Heart left ventricle (tissue), 16 donors: ENCODE data around the gene UMODL1. TPM values are rescaled to one million over a fixed set of nuclear protein-coding genes. Genes with fewer than 3 reads are reported as not detected.

Experiments used
- ATAC-seq, 4 donors: fragments of 200-7000 bp; cut with Tn5 transposase; one replicate each; pipeline ENCODE4 v1.9.1; 2020 to 2022; ENCODE audit warnings: moderate library complexity in 4 of 4, mild to moderate bottlenecking in 3 of 4, moderate number of reproducible peaks in 1 of 4
- DNase-seq, 5 donors: peaks; one replicate each; pipeline ENCODE4 v3.0.0-alpha.2; 2020
- H3K27ac ChIP-seq, 12 donors: fragments of 200-600 bp; sonication (generic) in 4 of 12; one replicate each; pipeline versions ENCODE4 v1.5.0 to v1.8.0; 2016 to 2022; ENCODE audit warnings: mild to moderate bottlenecking in 2 of 12
- H3K27me3 ChIP-seq, 9 donors: fragments of 200-600 bp; sonication (generic) in 2 of 9; one replicate each; pipeline versions ENCODE4 v1.5.1 to v1.8.0; 2016 to 2022; ENCODE audit warnings: mild to moderate bottlenecking in 3 of 9
- H3K36me3 ChIP-seq, 9 donors: fragments of 200-600 bp; sonication (generic) in 2 of 9; one replicate each; pipeline versions ENCODE4 v1.5.0 to v1.8.0; 2018 to 2022; ENCODE audit warnings: mild to moderate bottlenecking in 2 of 9
- H3K4me1 ChIP-seq, 12 donors: fragments of 200-600 bp; sonication (generic) in 4 of 12; one replicate each; pipeline versions ENCODE4 v1.5.0 to v1.8.0; 2016 to 2022; ENCODE audit warnings: mild to moderate bottlenecking in 3 of 12
- H3K4me3 ChIP-seq, 12 donors: fragments of 200-600 bp; sonication (generic) in 4 of 12; one replicate each; pipeline versions ENCODE4 v1.5.0 to v1.8.0; 2017 to 2022; ENCODE audit warnings: mild to moderate bottlenecking in 9 of 12, moderate library complexity in 4 of 12
- H3K9me3 ChIP-seq, 12 donors: fragments of 200-600 bp; sonication (generic) in 4 of 12; one replicate each; pipeline versions ENCODE4 v1.5.0 to v1.8.0; 2016 to 2022; ENCODE audit warnings: mild to moderate bottlenecking in 1 of 12
- CTCF ChIP-seq, 12 donors: fragments of 200-600 bp; sonication (generic) in 4 of 12; IDR thresholded peaks; one replicate each; pipeline versions ENCODE4 v1.5.0 to v1.8.0; 2018 to 2022; ENCODE audit warnings: antibody characterized with exemption in 12 of 12, mild to moderate bottlenecking in 5 of 12
- POLR2A ChIP-seq, 2 donors: fragments of 450-650 bp; IDR thresholded peaks; one replicate each; pipeline ENCODE4 v1.6.1; 2017; ENCODE audit warnings: antibody characterized with exemption in 2 of 2, mild to moderate bottlenecking in 2 of 2, moderate library complexity in 2 of 2
- WGBS, 4 donors: extraction: QIAGEN DNeasy Blood & Tissue Kit in 2 of 4; methylation state at CpG; one replicate each; pipeline versions ENCODE4 v1.1.5 to v1.1.7; 2013 to 2018; 5-methylcytosine and 5-hydroxymethylcytosine counted together
- intact Hi-C, 10 donors: fragments of 100-400 bp; cut with DNase I; formaldehyde crosslinking; loops; one replicate each; pipeline versions ENCODE4 v1.11.1 to v1.14.2; 2022
- polyA plus RNA-seq, 2 donors: library from polyadenylated mRNA; stranded (reverse); fragments of 200-250 nt; gene quantifications; one replicate each; pipeline ENCODE4 v1.2.3, GENCODE V29; 2013
- total RNA-seq, 9 donors: library from RNA; depleted of rRNA in 2 of 9; stranded (reverse); fragments of >200 nt in 2 of 9; fragmentation: NEBNext Ultra II Directional in 3 of 9; extraction: Animal tissue kit (Norgen Biotek cat#: 25700) in 3 of 9; gene quantifications; one replicate each; pipeline versions ENCODE4 v1.1.0 to v1.2.4, GENCODE V29; 2016 to 2023
- donor health status: ischemic (EF 13 %, LVEDD 7.1; RV severe dilation, severe dysfunction).
- donor health status: healthy with polysubstance abuse.
- donor health status: DM: no; HTN: yes; CAD: no.
- donor health status: DM: no; HTN: no; CAD: no.
- donor health status: ischemic (EF 25% LVEDD 6.9; RV normal size, moderate dysfunction).
- donor health status: ischemic (EF 25% LVEDD 5.7; RV mildly dilated, moderate dysfunction).
- donor health status: healthy.
- donor health status: DM: yes; HTN: yes; CAD: no.
- donor health status: ischemic (EF 35%, LVEDD 5.7; RV mildly dilated, moderate dysfunction).
- donor health status: nonischemic (EF 11% LVEDD 7.7; RV severe dilation, severe dysfunction).
- donor health status: DM: yes; HTN: yes; CAD: no.
- donor health status: PGD.
- donor health status: ischemic (EF 29% LVEDD 5.4; RV normal size, mild dysfunction).
- donor health status: nonischemic (EF 23%, LVEDD 6.1; RV moderate dilation, normal function).

The UMODL1 gene
- total and polyA plus RNA-seq, 11 donors: 0.07 to 0.19 TPM; not detected in 9

GRCh38 chr21:42098957-42099505 is 27.9 kb downstream of the UMODL1 start:
- TF ChIP-seq CTCF (IDR thresholded peaks at IDR 0.05) (no peak), POLR2A (IDR thresholded peaks at IDR 0.05) (no peak)
- H3K27ac ChIP-seq: no peak overlapping the region
- no peak for ATAC-seq
- DNase-seq: peak in 1 of 5 donors; percentile 32
- 85 to 88% (median 87%) methylated on average over 16 to 21 of the region's 21 CpGs for WGBS, 4 donors
- H3K36me3 ChIP-seq: no peaks in the 10 kb centered on the region
- H3K4me3 ChIP-seq: no peak overlapping the region
- H3K9me3 ChIP-seq: peaks cover 0 to 12% (median 0%) of the 10 kb centered on the region in 12 donors
- peaks cover 0 to 23% (median 4%) of the 10 kb centered on the region in 12 donors for H3K4me1 ChIP-seq
- H3K27me3 ChIP-seq: no peaks in the 10 kb centered on the region
- intact Hi-C loops: no loop called here

GRCh38 chr21:42101246-42101645 is 30.1 kb downstream of the UMODL1 start:
- no peak for TF ChIP-seq CTCF (IDR thresholded peaks at IDR 0.05)
- TF ChIP-seq POLR2A (IDR thresholded peaks at IDR 0.05): no peak

DNA sequence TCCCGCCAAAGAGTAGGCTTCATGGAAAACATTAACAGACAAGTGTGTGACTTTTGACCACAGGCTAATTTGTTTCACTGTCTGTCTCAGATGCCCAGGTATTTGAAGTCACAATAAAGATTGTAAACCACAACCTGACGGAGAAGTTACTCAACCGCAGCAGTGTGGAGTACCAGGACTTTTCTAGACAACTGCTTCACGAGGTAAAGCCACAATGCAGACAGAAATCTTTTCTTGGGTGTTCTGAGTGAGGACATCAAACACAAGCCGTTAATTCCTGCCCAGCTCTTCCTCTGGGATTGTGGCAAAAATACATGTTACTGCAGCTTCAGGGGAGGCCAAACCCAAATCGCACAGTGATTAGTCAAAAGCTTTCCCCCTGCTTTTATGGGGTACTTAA is 31.0 kb downstream of the UMODL1 start:
- Histone ChIP-seq H3K9me3 (no peaks in the 10 kb centered on the region), H3K4me3 (no peak overlapping the region), H3K4me1 (peaks cover 0 to 13% (median under 1%) of the 10 kb centered on the region in 12 donors), H3K27me3 (peaks cover 0 to 5% (median 0%) of the 10 kb centered on the region in 9 donors), H3K36me3 (no peaks in the 10 kb centered on the region), H3K27ac (no peak overlapping the region)
- TF ChIP-seq CTCF (IDR thresholded peaks at IDR 0.05) (no peak), POLR2A (IDR thresholded peaks at IDR 0.05) (no peak)
- DNase-seq: no peak
- 82 to 87% (median 84%) methylated on average over 6 of the region's 6 CpGs for WGBS, 4 donors
- intact Hi-C loops: loop anchor here in 1 of 10 donors (10.0 kb wide), 2 partner anchors 57 to 147 kb away; partner anchors contain the start of gene C2CD2
- ATAC-seq: no peak

More at GRCh38 chr21:42101246-42101645, 30.1 kb downstream of the UMODL1 start:
- DNase-seq (peak in 1 of 5 donors; percentile 46), ATAC-seq (no peak)
- intact Hi-C loops: loop anchor here in 1 of 10 donors (10.0 kb wide), 2 partner anchors 56 to 146 kb away; partner anchors contain the start of gene C2CD2
- WGBS, 4 donors: 86 to 91% (median 89%) methylated on average over 14 of the region's 14 CpGs
- Histone ChIP-seq H3K27ac (no peak overlapping the region), H3K27me3 (peaks cover 0 to 5% (median 0%) of the 10 kb centered on the region in 9 donors), H3K9me3 (no peaks in the 10 kb centered on the region), H3K4me3 (no peak overlapping the region), H3K4me1 (peaks cover 0 to 20% (median 4%) of the 10 kb centered on the region in 12 donors), H3K36me3 (no peaks in the 10 kb centered on the region)

GRCh38 chr21:42102526-42102925 is 31.4 kb downstream of the UMODL1 start:
- no peak for TF ChIP-seq POLR2A (IDR thresholded peaks at IDR 0.05)
- intact Hi-C loops: loop anchor here in 1 of 10 donors (10.0 kb wide), 2 partner anchors 58 to 148 kb away; partner anchors contain the start of gene C2CD2
- WGBS, 4 donors: 82 to 88% (median 85%) methylated on average over 5 of the region's 5 CpGs
- Histone ChIP-seq H3K4me1 (peaks cover 0 to 9% (median 1%) of the 10 kb centered on the region in 12 donors), H3K36me3 (no peaks in the 10 kb centered on the region), H3K9me3 (no peaks in the 10 kb centered on the region), H3K27ac (no peak overlapping the region), H3K4me3 (no peak overlapping the region), H3K27me3 (peaks cover 0 to 5% (median 0%) of the 10 kb centered on the region in 9 donors)
- ATAC-seq (no peak), DNase-seq (no peak)
